GM21619 (cell line): ENCODE data around the gene SERINC2.
"Not testable (repeated sequence)": the region's sequence is repeated elsewhere in the genome, so short reads cannot be mapped to it uniquely, and the experiment has no call there.

Experiments used
- ATAC-seq: cut with Tn5 transposase; IDR thresholded peaks from one replicate; pipeline ENCODE4 v1.9.1; 2021; ENCODE audit not compliant: unreplicated experiment

The SERINC2 gene

GRCh38 chr1:31412205-31412604 lies 808 bp upstream of the SERINC2 start:
- no peak for ATAC-seq

DNA sequence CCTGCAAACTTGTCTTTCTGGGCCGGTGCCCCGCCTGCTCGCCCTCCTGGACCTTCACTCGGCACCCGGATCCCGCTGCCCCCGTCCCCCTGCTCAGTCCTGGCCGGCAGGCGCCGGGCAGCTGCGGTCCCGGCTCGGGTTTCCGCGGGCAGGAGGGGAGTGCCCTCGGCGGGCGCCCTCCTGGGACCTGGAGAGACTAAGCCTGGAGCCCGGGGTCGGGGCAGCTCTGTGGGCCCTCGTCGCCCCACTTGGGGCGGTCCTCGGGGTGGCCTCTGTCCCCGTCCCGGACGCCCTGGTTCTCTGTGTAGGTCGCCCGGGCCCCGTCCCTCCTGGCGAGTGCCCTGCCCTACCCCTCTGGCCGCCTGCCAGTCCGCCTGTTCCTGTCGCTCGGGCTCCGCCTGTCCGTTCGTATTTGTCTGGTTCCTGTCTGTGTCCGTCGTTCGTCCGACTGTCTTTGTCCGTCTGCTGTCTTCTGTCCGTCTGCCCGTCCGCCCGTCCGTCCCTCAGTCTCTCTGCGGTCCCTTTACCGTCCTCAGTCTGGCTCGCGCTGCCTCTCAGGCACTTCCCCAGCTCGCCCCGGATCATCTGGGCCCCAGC lies 490 bp downstream of the SERINC2 start:
- no peak for ATAC-seq

DNA sequence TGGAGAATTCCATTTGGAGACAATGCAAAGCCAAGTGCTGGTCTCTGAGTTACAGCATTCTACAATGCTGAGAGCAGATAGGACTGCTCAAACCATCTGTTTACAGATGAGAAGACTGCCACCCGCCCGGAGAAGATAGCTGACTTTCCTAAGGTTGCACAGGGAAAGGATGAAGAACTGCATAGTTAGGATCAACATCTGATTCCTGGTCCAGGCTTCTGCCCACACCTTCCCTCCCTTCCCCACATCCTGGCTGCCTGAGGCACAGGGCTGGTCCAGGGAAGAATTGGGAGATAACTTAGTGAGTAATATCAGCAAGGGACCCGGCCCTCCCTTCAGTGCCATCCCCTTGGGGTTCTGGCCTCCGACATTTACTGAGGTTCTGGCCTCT lies 2.0 kb downstream of the SERINC2 start:
- no peak for ATAC-seq

- no peak for ATAC-seq
These were observed 2.6 kb downstream of the SERINC2 start for GRCh38 chr1:31415658-31416057.

DNA sequence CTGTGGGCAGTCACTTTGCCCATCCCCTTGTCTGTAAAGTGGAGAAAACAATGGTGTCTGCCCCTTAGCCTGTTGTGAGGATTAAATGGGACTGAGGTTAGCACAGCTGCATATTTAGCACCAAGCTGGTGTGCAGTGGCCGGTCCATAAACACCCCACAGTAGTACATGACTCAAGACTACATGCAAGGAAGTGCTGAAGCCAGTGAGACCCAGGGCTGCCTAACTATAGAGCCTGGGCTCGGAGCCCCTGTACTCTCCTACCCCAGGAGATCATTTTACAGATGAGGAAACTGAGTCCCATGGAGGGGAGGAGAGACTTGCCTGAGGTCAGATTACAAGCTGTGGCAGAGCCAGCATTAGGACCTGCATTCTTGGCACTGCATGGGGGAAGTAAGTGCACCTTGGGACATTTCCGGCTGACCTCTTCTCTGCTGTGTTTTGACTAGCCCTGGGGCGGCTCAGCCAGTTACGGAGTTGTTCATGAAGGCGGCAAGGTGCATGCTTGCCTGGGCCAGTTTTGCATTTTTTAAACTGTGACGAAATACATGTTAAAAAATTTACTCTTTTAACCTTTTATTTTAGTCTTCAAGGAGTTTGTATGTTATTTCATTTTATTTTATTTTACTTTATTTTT lies 3.2 kb downstream of the SERINC2 start:
- ATAC-seq, result no peak

- no peak for ATAC-seq
These were observed 4.1 kb downstream of the SERINC2 start for GRCh38 chr1:31417148-31417547.

DNA sequence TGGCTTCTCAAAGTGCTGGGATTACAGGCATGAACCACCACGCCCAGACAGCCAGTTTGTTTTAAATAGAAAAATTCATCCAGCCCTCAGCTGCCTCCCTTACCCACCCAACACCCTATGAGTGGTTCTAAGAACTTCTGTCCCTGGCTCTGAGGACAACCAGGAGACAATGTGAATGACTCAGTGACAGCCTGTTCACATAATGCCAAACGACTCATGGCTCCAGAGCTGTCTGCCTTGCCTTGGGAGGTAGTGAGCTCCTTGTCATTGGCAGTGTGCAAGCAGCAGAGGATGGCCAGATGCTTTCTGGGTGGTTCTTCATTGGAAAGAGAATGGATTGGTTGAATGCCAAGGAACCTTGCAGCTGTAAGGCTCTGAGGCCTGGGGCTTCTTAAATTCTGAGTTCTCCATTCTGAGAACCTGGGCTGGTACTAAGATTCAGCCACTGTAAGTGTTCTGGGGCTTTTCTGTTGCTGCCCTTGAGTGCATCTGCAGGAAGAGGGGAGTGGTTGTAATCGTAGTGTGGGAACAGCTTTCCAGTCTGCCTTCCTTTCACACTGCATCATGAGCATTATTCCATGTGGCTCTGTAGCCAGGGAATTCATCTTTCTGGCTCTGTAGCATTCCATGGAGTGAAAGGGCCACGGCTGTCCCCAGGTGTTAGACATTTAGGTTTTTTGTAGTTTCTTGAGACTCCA lies 5.8 kb downstream of the SERINC2 start:
- no peak for ATAC-seq

- no peak for ATAC-seq
These were observed 7.7 kb downstream of the SERINC2 start for GRCh38 chr1:31420716-31421115.

- ATAC-seq, result no peak
These were observed 8.5 kb downstream of the SERINC2 start for GRCh38 chr1:31421371-31422040.

DNA sequence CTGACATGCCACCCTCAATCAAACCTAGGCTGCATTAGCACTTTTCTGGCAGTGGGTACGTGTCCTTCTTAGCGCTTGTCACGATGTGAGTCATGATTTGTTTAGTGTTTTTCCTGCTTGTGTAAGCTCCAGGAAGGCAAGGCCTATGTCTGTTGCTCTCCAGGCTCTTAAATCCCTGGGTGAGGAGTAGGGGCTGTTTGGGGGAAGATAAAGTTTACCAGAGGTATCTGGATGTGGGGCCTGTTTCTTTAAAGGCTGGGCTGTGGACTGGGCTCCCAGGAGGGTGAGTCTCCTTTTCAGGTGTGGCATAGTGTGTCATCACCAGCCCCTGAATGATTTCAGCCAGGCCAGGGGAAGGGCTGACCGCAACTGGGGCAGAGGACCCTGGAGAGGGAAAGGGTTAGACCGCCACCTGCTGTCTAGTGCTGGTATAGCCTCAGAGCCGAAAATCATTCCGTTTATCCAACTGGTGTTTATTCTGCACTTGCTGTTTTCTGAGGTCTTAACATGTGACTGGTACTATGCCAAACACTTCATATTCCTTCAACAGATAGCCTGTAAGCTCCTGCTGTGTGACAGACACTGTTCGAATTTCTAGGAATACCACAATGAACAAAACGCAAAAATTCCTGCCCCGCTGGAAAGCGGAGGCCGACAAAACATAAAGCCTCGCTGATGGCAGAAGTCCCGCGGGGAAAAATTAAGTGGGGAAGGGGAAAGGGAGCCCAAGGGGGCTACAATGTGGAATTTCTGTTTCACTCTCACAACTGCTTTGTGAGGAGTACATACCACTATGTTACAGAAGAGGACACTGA lies 9.7 kb downstream of the SERINC2 start:
- ATAC-seq, result no peak

DNA sequence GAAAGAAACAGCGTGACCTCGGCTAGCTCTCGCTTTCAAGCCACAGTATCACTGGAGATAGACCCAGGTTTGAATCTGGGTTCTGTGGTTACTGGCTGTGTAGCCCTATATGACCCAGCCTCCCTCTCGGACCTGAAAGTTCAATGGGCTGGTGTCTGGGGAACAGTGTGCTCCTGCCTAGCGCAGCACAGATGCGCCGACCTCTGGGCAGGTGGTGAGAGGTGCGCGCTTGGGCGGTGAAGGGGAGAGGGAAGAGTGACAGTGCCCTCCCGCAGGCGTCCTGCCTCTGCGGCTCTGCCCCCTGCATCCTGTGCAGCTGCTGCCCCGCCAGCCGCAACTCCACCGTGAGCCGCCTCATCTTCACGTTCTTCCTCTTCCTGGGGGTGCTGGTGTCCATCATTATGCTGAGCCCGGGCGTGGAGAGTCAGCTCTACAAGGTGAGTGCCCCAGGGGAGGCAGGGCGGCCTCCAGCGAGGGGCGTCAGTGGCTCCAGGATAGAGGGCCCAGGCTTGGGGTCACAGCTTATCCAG lies 10.5 kb downstream of the SERINC2 start:
- ATAC-seq, result peak; percentile 83

GRCh38 chr1:31424568-31424967 lies 11.6 kb downstream of the SERINC2 start:
- ATAC-seq, result no peak

GRCh38 chr1:31425301-31426081 lies 12.5 kb downstream of the SERINC2 start:
- ATAC-seq, result no peak

DNA sequence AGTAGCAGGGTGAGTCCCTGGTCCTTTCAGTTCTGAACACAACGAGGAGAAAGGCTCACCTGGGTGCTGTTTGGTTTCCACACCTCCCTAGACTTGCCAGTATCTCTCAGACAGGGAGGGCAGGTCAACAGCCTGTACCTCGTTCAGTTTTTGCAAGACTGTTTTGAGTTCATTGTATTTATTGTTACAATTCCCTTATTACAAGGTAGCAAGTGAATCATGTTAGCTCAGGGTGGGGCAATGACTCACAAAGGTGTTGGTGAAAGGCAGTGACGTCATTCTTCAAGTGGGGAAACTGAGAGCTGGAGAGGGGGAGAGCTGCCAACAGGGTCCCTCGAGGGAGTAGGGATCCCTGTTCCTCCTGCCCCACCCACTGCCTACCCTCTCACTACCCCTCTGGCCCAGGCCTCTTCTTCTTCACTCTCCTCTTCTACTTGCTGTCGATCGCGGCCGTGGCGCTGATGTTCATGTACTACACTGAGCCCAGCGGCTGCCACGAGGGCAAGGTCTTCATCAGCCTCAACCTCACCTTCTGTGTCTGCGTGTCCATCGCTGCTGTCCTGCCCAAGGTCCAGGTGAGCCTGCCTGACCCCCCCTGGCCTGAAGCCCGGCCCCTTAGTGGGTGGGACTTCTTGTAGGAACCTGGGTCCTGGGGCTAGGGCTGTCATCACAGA lies 13.4 kb downstream of the SERINC2 start:
- ATAC-seq, result no peak

DNA sequence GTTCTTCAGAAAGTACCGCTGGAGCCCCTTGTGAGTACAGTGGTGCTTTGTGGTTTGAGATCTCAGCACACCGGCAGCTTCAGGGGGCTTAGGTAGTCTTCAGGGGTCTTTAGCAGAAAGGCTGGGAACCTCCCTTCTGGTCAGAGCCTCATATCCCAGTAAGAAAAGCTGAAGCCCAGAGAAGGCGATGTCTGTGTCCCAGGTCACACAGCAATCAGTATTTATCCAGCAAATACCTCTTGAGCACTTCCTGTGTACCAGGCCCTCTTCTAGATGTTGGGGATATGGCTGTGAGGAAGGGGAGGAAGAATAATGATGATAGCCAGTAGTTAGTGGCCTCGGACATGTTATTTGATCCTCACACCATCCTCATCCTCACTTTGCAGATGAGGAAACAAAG lies 14.3 kb downstream of the SERINC2 start:
- ATAC-seq, result no peak

DNA sequence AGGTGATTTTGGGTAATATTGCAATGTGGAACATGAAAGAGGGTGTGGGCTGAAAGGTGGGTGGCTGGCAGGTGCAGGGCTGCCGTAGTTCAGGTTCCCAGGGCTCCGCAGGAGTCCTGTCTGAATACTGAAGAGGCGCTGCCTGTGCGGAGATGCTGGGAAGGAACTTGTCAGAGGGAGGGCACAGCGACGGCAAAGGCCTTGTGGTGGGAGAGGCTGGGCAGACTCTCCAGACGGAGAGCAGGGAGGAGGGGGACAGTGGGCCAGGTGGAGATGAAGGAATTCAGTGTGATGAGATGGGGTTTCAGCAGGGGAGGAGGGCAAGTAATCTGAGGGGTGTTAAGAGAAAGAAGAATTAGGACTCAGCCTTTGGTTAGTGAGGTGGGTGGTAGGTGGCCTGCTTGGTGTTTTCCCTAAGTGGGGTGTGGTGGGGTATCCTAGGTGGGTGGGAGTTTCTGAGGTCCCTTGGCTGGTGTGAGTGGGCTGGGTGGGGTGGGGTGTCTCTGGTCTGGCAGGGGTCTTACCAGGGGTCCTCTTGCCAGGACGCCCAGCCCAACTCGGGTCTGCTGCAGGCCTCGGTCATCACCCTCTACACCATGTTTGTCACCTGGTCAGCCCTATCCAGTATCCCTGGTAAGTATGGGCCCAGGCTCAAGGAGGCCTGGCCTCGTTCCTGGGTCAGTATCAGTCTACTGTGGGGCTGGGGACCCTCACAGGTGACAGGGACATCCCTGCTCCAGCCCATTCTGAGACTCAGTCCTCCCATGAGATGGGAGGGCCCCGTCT lies 15.6 kb downstream of the SERINC2 start:
- no peak for ATAC-seq

GRCh38 chr1:31429583-31429982 lies 16.6 kb downstream of the SERINC2 start:
- no peak for ATAC-seq

DNA sequence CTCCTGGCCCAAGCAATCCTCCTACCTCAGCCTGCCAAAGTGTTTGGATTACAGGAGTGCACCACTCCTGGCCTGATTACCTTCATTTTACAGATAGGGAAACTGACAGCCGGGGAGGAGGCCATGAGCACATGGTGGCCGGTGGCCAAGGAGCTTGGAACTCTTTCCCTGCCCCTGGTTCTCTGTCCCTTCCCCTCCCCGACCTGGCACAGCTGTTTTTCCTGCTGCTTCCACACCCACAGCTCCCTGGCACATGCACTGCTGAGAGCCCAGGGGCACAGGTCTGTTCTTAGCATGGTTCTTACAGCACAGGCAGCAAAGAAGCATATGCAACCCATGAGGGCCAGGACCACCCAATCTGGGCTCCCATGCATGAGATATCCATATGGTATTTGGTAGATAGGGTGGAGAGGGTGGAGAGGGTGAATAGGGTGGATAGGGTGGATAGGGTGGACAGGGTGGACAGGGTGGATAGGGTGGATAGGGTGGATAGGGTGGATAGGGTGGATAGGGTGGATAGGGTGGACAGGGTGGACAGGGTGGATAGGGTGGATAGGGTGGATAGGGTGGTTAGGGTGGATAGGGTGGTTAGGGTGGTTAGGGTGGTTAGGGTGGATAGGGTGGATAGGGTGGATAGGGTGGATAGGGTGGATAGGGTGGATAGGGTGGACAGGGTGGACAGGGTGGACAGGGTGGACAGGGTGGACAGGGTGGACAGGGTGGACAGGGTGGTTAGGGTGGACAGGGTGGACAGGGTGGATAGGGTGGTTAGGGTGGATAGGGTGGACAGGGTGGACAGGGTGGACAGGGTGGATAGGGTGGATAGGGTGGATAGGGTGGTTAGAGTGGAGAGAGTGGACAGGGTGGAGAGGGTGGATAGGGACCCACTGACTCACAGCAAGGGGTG lies 18.6 kb downstream of the SERINC2 start:
- ATAC-seq, result not testable (repeated sequence)
